Stimulated activated CD8-positive, alpha-beta memory T cell treated with anti-CD3 and anti-CD28 coated beads, Interleukin-12 subunit alpha, Interleukin-12 subunit beta, amount 100 ng/mL, for 24 hours (primary cell): ENCODE results near the gene AP2A2.
"Not testable (repeated sequence)": the region's sequence is repeated elsewhere in the genome, so short reads cannot be mapped to it uniquely, and the experiment has no call there.

Experiments
- DNase-seq: peaks from one replicate; pipeline ENCODE4 v3.0.0-alpha.2; 2020; ENCODE audit errors: extremely low read depth

Gene AP2A2

GRCh38 chr11:1015826-1016545 lies 90.3 kb downstream of the AP2A2 start:
- no peak for DNase-seq

GRCh38 chr11:1016610-1017126 lies 91.0 kb downstream of the AP2A2 start:
- not testable (repeated sequence) for DNase-seq

- DNase-seq = no peak
Observed at GRCh38 chr11:1017269-1018005, 91.8 kb downstream of the AP2A2 start.

- no peak for DNase-seq
Observed at GRCh38 chr11:1018091-1018490, 92.4 kb downstream of the AP2A2 start.

- no peak for DNase-seq
Observed at GRCh38 chr11:1019321-1019910, 93.7 kb downstream of the AP2A2 start.

- no peak for DNase-seq
Observed at GRCh38 chr11:1020211-1020905, 94.7 kb downstream of the AP2A2 start.

- no peak for DNase-seq
Observed at GRCh38 chr11:1022411-1022810, 96.7 kb downstream of the AP2A2 start.

GRCh38 chr11:1022908-1023810 lies 97.5 kb downstream of the AP2A2 start:
- DNase-seq = no peak

GRCh38 chr11:1023811-1024596 lies 98.3 kb downstream of the AP2A2 start:
- no peak for DNase-seq

GRCh38 chr11:1024597-1025409 lies 99.1 kb downstream of the AP2A2 start:
- DNase-seq = no peak

- no peak for DNase-seq
Observed at GRCh38 chr11:1025410-1026162, 99.9 kb downstream of the AP2A2 start.

- DNase-seq = no peak
Observed at GRCh38 chr11:1026163-1026450, 100.4 kb downstream of the AP2A2 start.

- DNase-seq = no peak
Observed at GRCh38 chr11:1026641-1027482, 101.2 kb downstream of the AP2A2 start.

GRCh38 chr11:1027483-1028290 lies 102.0 kb downstream of the AP2A2 start:
- no peak for DNase-seq

- no peak for DNase-seq
Observed at GRCh38 chr11:1028291-1028540, 102.5 kb downstream of the AP2A2 start.

GRCh38 chr11:1028616-1029015 lies 102.9 kb downstream of the AP2A2 start:
- no peak for DNase-seq

GRCh38 chr11:1029051-1029450 lies 103.4 kb downstream of the AP2A2 start:
- no peak for DNase-seq
